K562 (cell line): Measurements from ENCODE around the gene TTC38. TPM values are rescaled to one million over a fixed set of nuclear protein-coding genes. Genes with fewer than 3 reads are reported as not detected.

Experiments
- HIVEP1 ChIP-seq: fragments of 250-450 bp; sonication (Bioruptor Pico); IDR thresholded peaks from 2 replicates; pipeline ENCODE4 v1.4.0; 2020; ENCODE audit warnings: mild to moderate bottlenecking
- NR3C1 ChIP-seq: sonication (generic); formaldehyde crosslinking; IDR thresholded peaks from 2 replicates; pipeline ENCODE4 v1.8.1; 2022; ENCODE audit warnings: missing genetic modification reagents
- PPARD ChIP-seq: fragments of 250-450 bp; sonication (Bioruptor Pico); IDR thresholded peaks from 2 replicates; pipeline ENCODE4 v1.8.0; 2022; ENCODE audit warnings: inconsistent platforms, mild to moderate bottlenecking, moderate library complexity
- RREB1 ChIP-seq: fragments of 250-450 bp; sonication (Bioruptor Pico); IDR thresholded peaks from 2 replicates; pipeline ENCODE4 v1.4.0; 2020
- STAT5A ChIP-seq: IDR thresholded peaks from 2 replicates; pipeline ENCODE4 v1.6.1; 2012; ENCODE audit warnings: low read length, inconsistent platforms, borderline replicate concordance
- ZNF232 ChIP-seq: sonication (generic); formaldehyde crosslinking; IDR thresholded peaks from 2 replicates; pipeline ENCODE4 v1.8.0; 2022; ENCODE audit warnings: mild to moderate bottlenecking, missing genetic modification reagents
- ZNF668 ChIP-seq: fragments of 250-450 bp; sonication (Bioruptor Pico); IDR thresholded peaks from 2 replicates; pipeline ENCODE4 v1.8.0; 2022; ENCODE audit warnings: mild to moderate bottlenecking, inconsistent platforms
- polyA plus RNA-seq, 8 experiments: library from polyadenylated mRNA; depleted of rRNA in 4 of 8; stranded (reverse) in 5 of 8; unstranded in 3 of 8; fragments of >200 nt; fragmentation: Nextera tagmentation in 2 of 8; fragmentation: Illumina TruSeq in 1 of 8; extraction: Ambion mirVana in 2 of 8; extraction: Trizol in 1 of 8; gene quantifications; 2 replicates each; pipeline versions ENCODE4 v1.2.1 to v1.2.3, GENCODE V29; 2011 to 2014; ENCODE audit warnings: inconsistent platforms in 1 of 8, missing spikeins in 1 of 8
- total RNA-seq, 7 experiments: library from RNA; depleted of rRNA in 6 of 7; stranded (reverse); fragments of >200 nt in 6 of 7; fragmentation: Illumina TruSeq in 2 of 7; extraction: Trizol in 2 of 7; gene quantifications; 2 replicates each; pipeline versions ENCODE4 v1.2.1 to v1.2.3, GENCODE V29; 2011 to 2021; ENCODE audit warnings: low replicate concordance in 1 of 7
- TF ChIP-seq, protein P1 (sequence below): sonication (generic); formaldehyde crosslinking; IDR thresholded peaks from 2 replicates; pipeline ENCODE4 v1.8.0; 2022; ENCODE audit warnings: missing genetic modification reagents, mild to moderate bottlenecking, moderate library complexity, borderline replicate concordance

TTC38 gene
- total and polyA plus RNA-seq, 9 of the 15 experiments (the other 6 are each of a cell fraction or from before 2014, with no cell fraction given) = 0.84 to 28.4 (median 18.1) TPM

- no peak for TF ChIP-seq STAT5A
- TF ChIP-seq, protein P1, sequence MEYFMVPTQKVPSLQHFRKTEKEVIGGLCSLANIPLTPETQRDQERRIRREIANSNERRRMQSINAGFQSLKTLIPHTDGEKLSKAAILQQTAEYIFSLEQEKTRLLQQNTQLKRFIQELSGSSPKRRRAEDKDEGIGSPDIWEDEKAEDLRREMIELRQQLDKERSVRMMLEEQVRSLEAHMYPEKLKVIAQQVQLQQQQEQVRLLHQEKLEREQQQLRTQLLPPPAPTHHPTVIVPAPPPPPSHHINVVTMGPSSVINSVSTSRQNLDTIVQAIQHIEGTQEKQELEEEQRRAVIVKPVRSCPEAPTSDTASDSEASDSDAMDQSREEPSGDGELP (CRISPR knock-in tag) = 0 out of 2 replicates have a peak, but pooled peaks have one; percentile 10
- no peak for TF ChIP-seq RREB1
- no peak for TF ChIP-seq HIVEP1
- TF ChIP-seq NR3C1 = peak; percentile 31; the same call in 1 of the 2 replicates
- TF ChIP-seq ZNF668 (CRISPR knock-in tag) = no peak
- no peak for TF ChIP-seq PPARD
- no peak for TF ChIP-seq ZNF232 (CRISPR knock-in tag)
Measured at GRCh38 chr22:46250783-46251125, 17.1 kb upstream of the TTC38 start (continued).
